ENCODE results near the gene ADORA1. TPM values are rescaled to one million over a fixed set of nuclear protein-coding genes. Genes with fewer than 3 reads are reported as not detected.

The ADORA1 gene
- total and polyA plus RNA-seq, 4 donors, result 0.71 to 2.5 TPM; not detected in 2

DNA sequence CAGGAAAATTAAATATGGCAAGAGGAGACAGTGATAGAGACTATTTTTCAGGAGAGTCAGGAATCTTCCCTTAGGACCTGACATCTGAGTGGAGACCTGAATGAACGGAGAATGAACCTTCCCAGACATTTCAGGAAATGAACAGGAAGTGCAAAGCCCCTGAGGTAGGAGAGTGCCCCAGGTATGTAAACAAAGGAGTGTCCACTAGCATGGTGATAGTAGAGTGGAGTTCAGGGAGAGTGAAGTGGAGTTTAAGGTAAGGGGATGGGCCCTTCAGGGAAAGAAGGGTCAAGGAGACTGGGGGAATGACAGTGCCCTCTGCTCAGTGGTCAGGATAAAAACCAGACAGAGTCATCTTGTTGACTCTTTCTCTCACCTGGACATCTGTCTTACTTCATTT lies 28.8 kb downstream of the ADORA1 start:
- Histone ChIP-seq H3K9me3 (ENCODE audit: control insufficient read depth, low read length) (no peaks in the 10 kb centered on the region), H3K27ac (ENCODE audit: low read depth in 1 of 2, low read length in 2 of 2) (no peak overlapping the region), H3K4me1 (ENCODE audit: control insufficient read depth in 1 of 2, insufficient read depth in 2 of 2, low read length in 2 of 2) (no peaks in the 10 kb centered on the region), H3K27me3 (ENCODE audit: control insufficient read depth in 1 of 2, insufficient read depth in 2 of 2, low read length in 1 of 2) (no peaks in the 10 kb centered on the region), H3K4me3 (ENCODE audit: low read length in 2 of 2) (no peak overlapping the region), H3K36me3 (ENCODE audit: control insufficient read depth in 1 of 2, insufficient read depth in 2 of 2, low read length in 1 of 2) (no peaks in the 10 kb centered on the region)
- WGBS, 2 donors, result 83 to 90% methylated on average over 1 of the region's 1 CpG
- DNase-seq, result no peak
- ATAC-seq (ENCODE audit: low FRiP score), result no peak
- intact Hi-C loops (cut with DNase I), result no loop called here

- no peak for DNase-seq
- H3K27me3 ChIP-seq (ENCODE audit: control insufficient read depth in 1 of 2, insufficient read depth in 2 of 2, low read length in 1 of 2), result no peaks in the 10 kb centered on the region
- WGBS, 2 donors, result 95 to 96% methylated on average over 1 of the region's 1 CpG
- ATAC-seq (ENCODE audit: low FRiP score), result no peak
- no peaks in the 10 kb centered on the region for H3K4me1 ChIP-seq (ENCODE audit: control insufficient read depth in 1 of 2, insufficient read depth in 2 of 2, low read length in 2 of 2)
- no peak overlapping the region for H3K4me3 ChIP-seq (ENCODE audit: low read length in 2 of 2)
- no peaks in the 10 kb centered on the region for H3K36me3 ChIP-seq (ENCODE audit: control insufficient read depth in 1 of 2, insufficient read depth in 2 of 2, low read length in 1 of 2)
- no peaks in the 10 kb centered on the region for H3K9me3 ChIP-seq (ENCODE audit: control insufficient read depth, low read length)
- H3K27ac ChIP-seq (ENCODE audit: low read depth in 1 of 2, low read length in 2 of 2), result no peak overlapping the region
- intact Hi-C loops (cut with DNase I), result no loop called here
These were observed 30.9 kb downstream of the ADORA1 start for GRCh38 chr1:203158423-203158822.

GRCh38 chr1:203158960-203159665 lies 31.6 kb downstream of the ADORA1 start:
- Histone ChIP-seq H3K4me1 (ENCODE audit: control insufficient read depth in 1 of 2, insufficient read depth in 2 of 2, low read length in 2 of 2) (no peaks in the 10 kb centered on the region), H3K27ac (ENCODE audit: low read depth in 1 of 2, low read length in 2 of 2) (no peak overlapping the region), H3K9me3 (ENCODE audit: control insufficient read depth, low read length) (no peaks in the 10 kb centered on the region), H3K4me3 (ENCODE audit: low read length in 2 of 2) (no peak overlapping the region), H3K27me3 (ENCODE audit: control insufficient read depth in 1 of 2, insufficient read depth in 2 of 2, low read length in 1 of 2) (no peaks in the 10 kb centered on the region), H3K36me3 (ENCODE audit: control insufficient read depth in 1 of 2, insufficient read depth in 2 of 2, low read length in 1 of 2) (no peaks in the 10 kb centered on the region)
- intact Hi-C loops (cut with DNase I), result no loop called here
- WGBS, 2 donors, result 80 to 84% methylated on average over 9 of the region's 9 CpGs
- ATAC-seq (ENCODE audit: low FRiP score) (no peak), DNase-seq (no peak)

DNA sequence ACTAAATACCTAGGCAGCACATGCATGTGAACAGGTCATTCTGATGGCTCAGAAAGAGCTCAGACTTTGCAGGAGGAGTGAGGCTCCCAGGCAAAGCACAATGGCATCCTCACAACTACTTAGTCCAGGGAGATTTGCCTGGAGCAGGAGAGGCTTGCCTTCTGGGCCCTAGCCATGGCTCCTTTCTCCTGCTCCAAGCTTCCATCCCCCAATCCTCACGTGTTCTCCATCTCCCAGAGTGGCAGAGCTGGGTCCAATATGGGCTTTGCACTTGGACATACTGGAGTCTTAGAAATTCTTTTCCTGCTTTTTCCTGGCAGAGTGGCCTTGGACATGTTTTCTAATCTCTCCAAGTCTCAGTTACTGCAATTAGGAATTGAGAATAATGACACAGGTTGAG lies 32.3 kb downstream of the ADORA1 start:
- intact Hi-C loops (cut with DNase I), result loop anchor here in 1 of 2 donors (10.0 kb wide), 1 partner anchor 55 kb away; no protein-coding TSS in a partner anchor
- WGBS, 2 donors, result 31 to 59% methylated on average over 1 of the region's 1 CpG

DNA sequence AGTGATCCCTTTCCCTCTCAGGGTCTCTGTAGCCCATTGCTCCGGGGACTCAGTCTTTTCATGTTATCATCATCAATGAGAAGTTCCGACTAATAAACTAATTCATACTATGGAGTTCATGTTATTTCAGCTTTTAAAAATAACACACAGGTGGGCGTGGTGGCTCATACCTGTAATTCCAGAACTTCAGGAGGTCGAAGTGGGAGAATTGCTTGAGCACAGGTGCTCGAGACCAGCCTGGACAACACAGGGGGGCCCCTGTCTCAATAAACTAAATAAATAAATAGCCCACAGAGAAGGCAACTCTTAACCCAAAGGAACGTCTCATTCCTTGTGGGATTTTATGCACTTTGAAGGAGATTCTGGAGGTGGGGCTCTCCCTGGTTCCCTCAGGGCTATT lies 33.6 kb downstream of the ADORA1 start:
- Histone ChIP-seq H3K27me3 (ENCODE audit: control insufficient read depth in 1 of 2, insufficient read depth in 2 of 2, low read length in 1 of 2) (no peaks in the 10 kb centered on the region), H3K4me1 (ENCODE audit: control insufficient read depth in 1 of 2, insufficient read depth in 2 of 2, low read length in 2 of 2) (no peaks in the 10 kb centered on the region), H3K9me3 (ENCODE audit: control insufficient read depth, low read length) (no peaks in the 10 kb centered on the region), H3K27ac (ENCODE audit: low read depth in 1 of 2, low read length in 2 of 2) (no peak overlapping the region), H3K36me3 (ENCODE audit: control insufficient read depth in 1 of 2, insufficient read depth in 2 of 2, low read length in 1 of 2) (no peaks in the 10 kb centered on the region), H3K4me3 (ENCODE audit: low read length in 2 of 2) (no peak overlapping the region)
- intact Hi-C loops (cut with DNase I), result loop anchor here in 1 of 2 donors (10.0 kb wide), 1 partner anchor 54 kb away; no protein-coding TSS in a partner anchor
- DNase-seq (no peak), ATAC-seq (ENCODE audit: low FRiP score) (no peak)
- WGBS, 2 donors, result 62 to 67% methylated on average over 6 of the region's 6 CpGs

More for the DNA sequence above, 32.3 kb downstream of the ADORA1 start:
- no peak for ATAC-seq (ENCODE audit: low FRiP score)
- H3K27ac ChIP-seq (ENCODE audit: low read depth in 1 of 2, low read length in 2 of 2), result no peak overlapping the region
- no peaks in the 10 kb centered on the region for H3K9me3 ChIP-seq (ENCODE audit: control insufficient read depth, low read length)
- H3K4me3 ChIP-seq (ENCODE audit: low read length in 2 of 2), result no peak overlapping the region
- DNase-seq, result no peak
- H3K4me1 ChIP-seq (ENCODE audit: control insufficient read depth in 1 of 2, insufficient read depth in 2 of 2, low read length in 2 of 2), result no peaks in the 10 kb centered on the region
- H3K36me3 ChIP-seq (ENCODE audit: control insufficient read depth in 1 of 2, insufficient read depth in 2 of 2, low read length in 1 of 2), result no peaks in the 10 kb centered on the region
- no peaks in the 10 kb centered on the region for H3K27me3 ChIP-seq (ENCODE audit: control insufficient read depth in 1 of 2, insufficient read depth in 2 of 2, low read length in 1 of 2)

DNA sequence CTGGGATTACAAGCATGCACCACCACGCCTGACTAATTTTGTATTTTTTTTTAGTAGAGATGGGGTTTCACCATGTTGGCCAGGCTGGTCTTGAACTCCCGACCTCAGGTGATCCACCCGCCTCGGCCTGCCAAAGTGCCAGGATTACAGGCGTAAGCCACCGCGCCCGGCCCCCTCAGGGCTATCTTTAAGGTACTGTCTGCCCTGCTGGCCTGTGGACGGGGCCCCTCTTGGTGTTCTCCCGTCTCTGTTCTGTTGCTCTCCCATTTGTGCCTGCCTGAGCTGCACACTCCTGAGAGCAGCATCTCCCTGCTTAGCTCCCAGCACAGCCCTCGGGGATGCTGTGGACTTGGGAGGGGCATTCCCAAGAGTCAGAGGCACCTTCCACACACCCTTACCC lies 34.2 kb downstream of the ADORA1 start:
- ATAC-seq (ENCODE audit: low FRiP score) (no peak), DNase-seq (no peak)
- 89 to 90% methylated on average over 11 of the region's 11 CpGs for WGBS, 2 donors
- H3K9me3 ChIP-seq (ENCODE audit: control insufficient read depth, low read length), result no peaks in the 10 kb centered on the region
- no peaks in the 10 kb centered on the region for H3K4me1 ChIP-seq (ENCODE audit: control insufficient read depth in 1 of 2, insufficient read depth in 2 of 2, low read length in 2 of 2)
- intact Hi-C loops (cut with DNase I), result loop anchor here in 1 of 2 donors (10.0 kb wide), 1 partner anchor 53 kb away; no protein-coding TSS in a partner anchor
- H3K36me3 ChIP-seq (ENCODE audit: control insufficient read depth in 1 of 2, insufficient read depth in 2 of 2, low read length in 1 of 2), result no peaks in the 10 kb centered on the region
- H3K4me3 ChIP-seq (ENCODE audit: low read length in 2 of 2), result no peak overlapping the region
- no peaks in the 10 kb centered on the region for H3K27me3 ChIP-seq (ENCODE audit: control insufficient read depth in 1 of 2, insufficient read depth in 2 of 2, low read length in 1 of 2)
- H3K27ac ChIP-seq (ENCODE audit: low read depth in 1 of 2, low read length in 2 of 2), result no peak overlapping the region

GRCh38 chr1:203162403-203162802 lies 34.9 kb downstream of the ADORA1 start:
- ATAC-seq (ENCODE audit: low FRiP score) (no peak), DNase-seq (peak in 1 of 2 donors; percentile 30)
- intact Hi-C loops (cut with DNase I), result loop anchor here in 1 of 2 donors (10.0 kb wide), 1 partner anchor 52 kb away; no protein-coding TSS in a partner anchor
- Histone ChIP-seq H3K36me3 (ENCODE audit: control insufficient read depth in 1 of 2, insufficient read depth in 2 of 2, low read length in 1 of 2) (no peaks in the 10 kb centered on the region), H3K4me1 (ENCODE audit: control insufficient read depth in 1 of 2, insufficient read depth in 2 of 2, low read length in 2 of 2) (no peaks in the 10 kb centered on the region), H3K9me3 (ENCODE audit: control insufficient read depth, low read length) (no peaks in the 10 kb centered on the region), H3K27ac (ENCODE audit: low read depth in 1 of 2, low read length in 2 of 2) (no peak overlapping the region), H3K27me3 (ENCODE audit: control insufficient read depth in 1 of 2, insufficient read depth in 2 of 2, low read length in 1 of 2) (no peaks in the 10 kb centered on the region), H3K4me3 (ENCODE audit: low read length in 2 of 2) (no peak overlapping the region)
- WGBS, 2 donors, result 73% methylated on average over 1 of the region's 1 CpG

DNA sequence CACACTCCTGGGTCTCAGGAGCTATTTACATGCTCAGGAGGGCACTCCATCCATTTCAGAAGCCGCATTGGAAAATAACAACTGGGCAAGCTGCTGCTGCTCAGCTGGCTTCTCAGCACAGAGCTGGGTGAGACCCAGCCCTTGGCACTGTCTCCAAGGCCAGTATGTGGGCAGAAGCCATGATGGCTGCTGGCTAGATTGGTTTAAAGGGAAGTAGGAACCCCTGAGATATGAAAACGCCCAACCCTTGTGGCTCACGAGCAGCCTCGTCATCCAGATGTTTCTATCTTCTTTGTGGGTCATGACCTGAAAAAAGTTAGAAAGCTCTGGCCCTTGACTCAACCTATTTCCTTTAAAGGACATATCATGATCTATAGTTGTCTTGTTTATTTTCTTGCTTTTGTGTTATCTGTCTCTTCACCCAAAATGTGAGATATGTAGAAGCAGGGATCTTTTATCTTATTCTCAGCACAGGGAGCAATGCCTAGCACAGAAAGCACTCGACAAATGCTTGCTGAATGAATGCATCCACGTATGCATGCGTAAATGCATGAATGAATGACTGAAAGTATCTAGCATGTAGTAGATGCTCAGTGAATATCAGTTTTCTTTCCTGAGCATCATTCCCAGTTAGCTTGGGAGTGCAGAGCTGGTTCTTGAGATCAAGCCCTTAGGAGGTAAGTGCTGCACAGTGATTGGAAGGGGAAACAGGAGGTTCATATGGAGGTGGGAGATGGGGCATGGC lies 36.5 kb downstream of the ADORA1 start:
- Histone ChIP-seq H3K36me3 (ENCODE audit: control insufficient read depth in 1 of 2, insufficient read depth in 2 of 2, low read length in 1 of 2) (no peaks in the 10 kb centered on the region), H3K4me1 (ENCODE audit: control insufficient read depth in 1 of 2, insufficient read depth in 2 of 2, low read length in 2 of 2) (no peaks in the 10 kb centered on the region)
- 69 to 73% methylated on average over 7 of the region's 7 CpGs for WGBS, 2 donors

More for the DNA sequence above, 36.5 kb downstream of the ADORA1 start:
- Histone ChIP-seq H3K9me3 (ENCODE audit: control insufficient read depth, low read length) (no peaks in the 10 kb centered on the region), H3K27ac (ENCODE audit: low read depth in 1 of 2, low read length in 2 of 2) (no peak overlapping the region), H3K4me3 (ENCODE audit: low read length in 2 of 2) (no peak overlapping the region), H3K27me3 (ENCODE audit: control insufficient read depth in 1 of 2, insufficient read depth in 2 of 2, low read length in 1 of 2) (no peaks in the 10 kb centered on the region)
- no peak for DNase-seq
- intact Hi-C loops (cut with DNase I), result loop anchor here in 1 of 2 donors (10.0 kb wide), 1 partner anchor 51 kb away; no protein-coding TSS in a partner anchor
- ATAC-seq (ENCODE audit: low FRiP score), result no peak

Data from aorta (tissue), 5 donors.